ENCODE data around the gene PPFIA3.

Gene PPFIA3

GRCh38 chr19:49182848-49183375, 63.6 kb downstream of the PPFIA3 start:
- DNase-seq, result no peak

- DNase-seq, result no peak
Observed at GRCh38 chr19:49186108-49186507, 66.8 kb downstream of the PPFIA3 start.

GRCh38 chr19:49188626-49189200, 69.4 kb downstream of the PPFIA3 start:
- no peak for DNase-seq

GRCh38 chr19:49189259-49189658, 69.9 kb downstream of the PPFIA3 start:
- no peak for DNase-seq

GRCh38 chr19:49190781-49191180, 71.4 kb downstream of the PPFIA3 start:
- DNase-seq, result no peak

- DNase-seq, result no peak
Observed at GRCh38 chr19:49193822-49194394, 74.6 kb downstream of the PPFIA3 start.

GRCh38 chr19:49194408-49194807, 75.1 kb downstream of the PPFIA3 start:
- DNase-seq, result no peak

GRCh38 chr19:49196527-49197240, 77.3 kb downstream of the PPFIA3 start:
- no peak for DNase-seq

GRCh38 chr19:49200238-49200862, 81.0 kb downstream of the PPFIA3 start:
- DNase-seq, result no peak

Measured in activated naive CD4-positive, alpha-beta T cell treated with anti-CD3 and anti-CD28 coated beads, Interleukin-2, amount 50 U/mL, for 16 hours (primary cell).